ENCODE results near the gene ADCYAP1R1.

ADCYAP1R1 gene

GRCh38 chr7:31080763-31081162 lies 28.7 kb downstream of the ADCYAP1R1 start:
- peaks cover 22% of the 10 kb centered on the region for H3K27me3 ChIP-seq (ENCODE audit: control insufficient read depth, low read length)
- no peak overlapping the region for H3K4me3 ChIP-seq (ENCODE audit: low read length)
- TF ChIP-seq EZH2phosphoT487 (IDR thresholded peaks at IDR 0.05; ENCODE audit: borderline replicate concordance, low read length) (no peak), CTCF (IDR thresholded peaks at IDR 0.05; ENCODE audit: low read depth, low read length, poor library complexity, severe bottlenecking) (no peak)
- H3K36me3 ChIP-seq (ENCODE audit: control insufficient read depth, low read length): no peaks in the 10 kb centered on the region
- no peaks in the 10 kb centered on the region for H3K9me3 ChIP-seq (ENCODE audit: control insufficient read depth, insufficient read depth, low read length)
- no peaks in the 10 kb centered on the region for H4K20me1 ChIP-seq (ENCODE audit: control insufficient read depth, insufficient read depth, low read depth, low read length)
- H3K9me2 ChIP-seq (replicated peaks; ENCODE audit: control insufficient read depth, low read length): no peaks in the 10 kb centered on the region
- no peak overlapping the region for H3K27ac ChIP-seq (ENCODE audit: low read depth, low read length)
- H3F3A ChIP-seq (ENCODE audit: control insufficient read depth, insufficient read depth): no peaks in the 10 kb centered on the region
- H3K4me1 ChIP-seq (ENCODE audit: control insufficient read depth, low read length): no peaks in the 10 kb centered on the region
- no peak overlapping the region for H3K4me2 ChIP-seq (ENCODE audit: low read length)
- no peaks in the 10 kb centered on the region for H3K79me2 ChIP-seq (ENCODE audit: control insufficient read depth, low read length)

GRCh38 chr7:31082017-31082416 lies 29.9 kb downstream of the ADCYAP1R1 start:
- Histone ChIP-seq H3K36me3 (ENCODE audit: control insufficient read depth, low read length) (no peaks in the 10 kb centered on the region), H3K9me2 (replicated peaks; ENCODE audit: control insufficient read depth, low read length) (no peaks in the 10 kb centered on the region), H3K4me3 (ENCODE audit: low read length) (no peak overlapping the region), H3K79me2 (ENCODE audit: control insufficient read depth, low read length) (no peaks in the 10 kb centered on the region), H3K4me2 (ENCODE audit: low read length) (no peak overlapping the region), H4K20me1 (ENCODE audit: control insufficient read depth, insufficient read depth, low read depth, low read length) (no peaks in the 10 kb centered on the region), H3K27ac (ENCODE audit: low read depth, low read length) (no peak overlapping the region), H3K27me3 (ENCODE audit: control insufficient read depth, low read length) (peaks cover 22% of the 10 kb centered on the region), H3F3A (ENCODE audit: control insufficient read depth, insufficient read depth) (no peaks in the 10 kb centered on the region), H3K9me3 (ENCODE audit: control insufficient read depth, insufficient read depth, low read length) (no peaks in the 10 kb centered on the region), H3K4me1 (ENCODE audit: control insufficient read depth, low read length) (no peaks in the 10 kb centered on the region)
- TF ChIP-seq EZH2phosphoT487 (IDR thresholded peaks at IDR 0.05; ENCODE audit: borderline replicate concordance, low read length): no peak
- no peak for TF ChIP-seq CTCF (IDR thresholded peaks at IDR 0.05; ENCODE audit: low read depth, low read length, poor library complexity, severe bottlenecking)

DNA sequence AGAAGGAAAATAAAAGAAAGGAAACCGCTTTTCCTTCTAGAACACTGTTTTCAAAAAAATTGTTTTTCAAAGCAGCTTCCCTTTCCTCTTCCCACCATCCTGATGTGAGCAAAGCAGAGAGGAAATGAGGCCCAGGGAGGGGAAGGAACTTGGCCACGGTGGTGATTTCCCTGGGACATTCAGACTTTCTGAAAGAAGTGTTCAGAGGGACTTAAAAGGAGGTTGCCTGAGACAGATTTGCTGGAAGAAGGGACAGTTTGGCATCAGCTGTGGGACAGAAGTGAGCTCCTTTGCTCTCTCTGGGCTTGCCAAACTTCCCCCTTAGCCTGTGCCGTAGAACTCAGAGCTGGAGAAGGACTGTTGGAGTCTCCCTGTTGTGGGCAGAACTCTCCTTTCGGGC lies 30.3 kb downstream of the ADCYAP1R1 start:
- Histone ChIP-seq H3K9me2 (replicated peaks; ENCODE audit: control insufficient read depth, low read length) (no peaks in the 10 kb centered on the region), H3K4me1 (ENCODE audit: control insufficient read depth, low read length) (no peaks in the 10 kb centered on the region), H3K9me3 (ENCODE audit: control insufficient read depth, insufficient read depth, low read length) (no peaks in the 10 kb centered on the region), H3K4me2 (ENCODE audit: low read length) (no peak overlapping the region), H3K79me2 (ENCODE audit: control insufficient read depth, low read length) (no peaks in the 10 kb centered on the region), H3F3A (ENCODE audit: control insufficient read depth, insufficient read depth) (no peaks in the 10 kb centered on the region), H4K20me1 (ENCODE audit: control insufficient read depth, insufficient read depth, low read depth, low read length) (no peaks in the 10 kb centered on the region), H3K27ac (ENCODE audit: low read depth, low read length) (no peak overlapping the region), H3K36me3 (ENCODE audit: control insufficient read depth, low read length) (no peaks in the 10 kb centered on the region), H3K27me3 (ENCODE audit: control insufficient read depth, low read length) (peaks cover 22% of the 10 kb centered on the region), H3K4me3 (ENCODE audit: low read length) (no peak overlapping the region)
- TF ChIP-seq CTCF (IDR thresholded peaks at IDR 0.05; ENCODE audit: low read depth, low read length, poor library complexity, severe bottlenecking): no peak

Data from DOHH2 (cell line).